Smooth muscle cell (in vitro differentiated cells): ENCODE results near the gene ITPKB. TPM values are rescaled to one million over a fixed set of nuclear protein-coding genes. Genes with fewer than 3 reads are reported as not detected.

Experiments
- DNase-seq: peaks from one replicate; lab custom pipeline; 2025; ENCODE audit not compliant: unreplicated experiment; lab: John Stamatoyannopoulos, UW
- H2AFZ ChIP-seq: fragments of 200-600 bp; sonication (generic); 2 replicates; pipeline ENCODE4 v1.6.0; 2016; ENCODE audit warnings: antibody characterized with exemption, low read depth, mild to moderate bottlenecking
- H3F3A ChIP-seq: fragments of 200-600 bp; sonication (generic); 2 replicates; pipeline ENCODE4 v1.6.0; 2017; ENCODE audit warnings: antibody characterized with exemption, low read depth
- H3K27ac ChIP-seq: fragments of 200-600 bp; sonication (generic); 2 replicates; pipeline ENCODE4 v1.5.1; 2016; ENCODE audit warnings: low read depth, mild to moderate bottlenecking
- H3K27me3 ChIP-seq: fragments of 200-600 bp; sonication (generic); 2 replicates; pipeline ENCODE4 v1.6.1; 2016; ENCODE audit warnings: low read depth, mild to moderate bottlenecking
- H3K36me3 ChIP-seq: fragments of 200-600 bp; sonication (generic); 2 replicates; pipeline ENCODE4 v1.5.1; 2016; ENCODE audit warnings: low read depth
- H3K4me1 ChIP-seq: fragments of 200-600 bp; sonication (generic); 2 replicates; pipeline ENCODE4 v1.5.1; 2016; ENCODE audit warnings: low read depth
- H3K4me2 ChIP-seq: fragments of 200-600 bp; sonication (generic); 2 replicates; pipeline ENCODE4 v1.6.0; 2016; ENCODE audit warnings: mild to moderate bottlenecking
- H3K4me3 ChIP-seq: fragments of 200-600 bp; sonication (generic); 2 replicates; pipeline ENCODE4 v1.5.1; 2016; ENCODE audit warnings: mild to moderate bottlenecking
- H3K79me2 ChIP-seq: fragments of 200-600 bp; sonication (generic); 2 replicates; pipeline ENCODE4 v1.6.0; 2016; ENCODE audit warnings: low read depth, mild to moderate bottlenecking
- H3K9ac ChIP-seq: fragments of 200-600 bp; sonication (generic); 2 replicates; pipeline ENCODE4 v1.6.0; 2016; ENCODE audit warnings: low read depth
- H3K9me3 ChIP-seq: fragments of 200-600 bp; sonication (generic); replicated peaks from 2 replicates; pipeline ENCODE4 v1.5.1; 2016; ENCODE audit warnings: low read depth
- H4K20me1 ChIP-seq: fragments of 200-600 bp; sonication (generic); 2 replicates; pipeline ENCODE4 v1.6.0; 2016; ENCODE audit warnings: low read depth
- CTCF ChIP-seq: fragments of 200-600 bp; sonication (generic); IDR thresholded peaks from 2 replicates; pipeline ENCODE4 v1.5.1; 2017; ENCODE audit warnings: borderline replicate concordance, mild to moderate bottlenecking, antibody characterized with exemption; ENCODE audit not compliant: insufficient read depth, poor library complexity, severe bottlenecking
- WGBS: methylation state at CpG from one replicate; pipeline ENCODE4 v1.1.7; 2016; ENCODE audit warnings: low lambda C conversion rate; 5-methylcytosine and 5-hydroxymethylcytosine counted together
- polyA plus RNA-seq: library from polyadenylated mRNA; unstranded; fragments of >200 nt; fragmentation: Nextera tagmentation; extraction: Ambion mirVana; gene quantifications from 2 replicates; pipeline ENCODE4 v1.2.1, GENCODE V29; 2016
- total RNA-seq: library from RNA; depleted of rRNA; stranded (reverse); fragments of >200 nt; gene quantifications from 2 replicates; pipeline ENCODE4 v1.2.3, GENCODE V29; 2014

ITPKB gene
- total and polyA plus RNA-seq, 2 experiments from 2014 or later, result 8.9 to 11.4 TPM

GRCh38 chr1:226607268-226607660, 131.8 kb downstream of the ITPKB start:
- no peak overlapping the region for H3K4me3 ChIP-seq
- no peak overlapping the region for H2AFZ ChIP-seq
- no peak overlapping the region for H3K4me2 ChIP-seq
- H3F3A ChIP-seq, result no peaks in the 10 kb centered on the region
- H3K79me2 ChIP-seq, result no peaks in the 10 kb centered on the region
- no peak for TF ChIP-seq CTCF
- H3K27me3 ChIP-seq, result no peaks in the 10 kb centered on the region
- H3K27ac ChIP-seq, result no peak overlapping the region
- H4K20me1 ChIP-seq, result no peaks in the 10 kb centered on the region
- H3K36me3 ChIP-seq, result no peaks in the 10 kb centered on the region
- no peaks in the 10 kb centered on the region for H3K9me3 ChIP-seq
- H3K9ac ChIP-seq, result no peak overlapping the region
- peaks cover 15% of the 10 kb centered on the region for H3K4me1 ChIP-seq
- no peak for DNase-seq
- 94% methylated on average over 12 of the region's 12 CpGs for WGBS

GRCh38 chr1:226606311-226607267, 132.5 kb downstream of the ITPKB start:
- Histone ChIP-seq H3K4me1 (peaks cover 15% of the 10 kb centered on the region), H3K4me3 (no peak overlapping the region)

GRCh38 chr1:226605318-226605950, 133.6 kb downstream of the ITPKB start:
- TF ChIP-seq CTCF, result no peak
- H3K9ac ChIP-seq, result no peak overlapping the region
- H4K20me1 ChIP-seq, result no peaks in the 10 kb centered on the region
- no peak for DNase-seq
- no peaks in the 10 kb centered on the region for H3F3A ChIP-seq
- peaks cover 15% of the 10 kb centered on the region for H3K4me1 ChIP-seq
- no peak overlapping the region for H3K4me2 ChIP-seq
- H3K9me3 ChIP-seq, result no peaks in the 10 kb centered on the region
- H3K27ac ChIP-seq, result no peak overlapping the region
- no peak overlapping the region for H3K4me3 ChIP-seq
- no peaks in the 10 kb centered on the region for H3K79me2 ChIP-seq
- 96% methylated on average over 9 of the region's 9 CpGs for WGBS
- H3K36me3 ChIP-seq, result no peaks in the 10 kb centered on the region
- no peak overlapping the region for H2AFZ ChIP-seq
- no peaks in the 10 kb centered on the region for H3K27me3 ChIP-seq

More at GRCh38 chr1:226606311-226607267, 132.5 kb downstream of the ITPKB start:
- Histone ChIP-seq H3F3A (no peaks in the 10 kb centered on the region), H2AFZ (no peak overlapping the region), H3K9me3 (no peaks in the 10 kb centered on the region), H3K36me3 (no peaks in the 10 kb centered on the region), H3K27ac (no peak overlapping the region), H3K27me3 (no peaks in the 10 kb centered on the region), H4K20me1 (no peaks in the 10 kb centered on the region), H3K79me2 (no peaks in the 10 kb centered on the region), H3K9ac (no peak overlapping the region), H3K4me2 (no peak overlapping the region)
- WGBS, result 71% methylated on average over 11 of the region's 11 CpGs
- DNase-seq, result no peak
- TF ChIP-seq CTCF, result no peak
